Skin epidermis (tissue), 12 donors: ENCODE results near the gene FCRL3.

Experiments used
- H3K27ac ChIP-seq, 21 experiments: fragments of 200-600 bp; sonication (generic) in 11 of 21; one replicate each; pipeline ENCODE4 v1.5.0; 2020; ENCODE audit warnings: mild to moderate bottlenecking in 3 of 21, inconsistent platforms in 2 of 21, moderate library complexity in 2 of 21
- H3K4me3 ChIP-seq, 7 experiments: fragments of 200-600 bp; sonication (generic) in 2 of 7; one replicate each; pipeline ENCODE4 v1.5.0; 2020; ENCODE audit warnings: inconsistent platforms in 2 of 7, mild to moderate bottlenecking in 2 of 7, moderate library complexity in 1 of 7

FCRL3 gene

GRCh38 chr1:157691285-157691920 lies 9.2 kb downstream of the FCRL3 start:
- H3K27ac ChIP-seq: no peak overlapping the region
- H3K4me3 ChIP-seq: no peak overlapping the region

GRCh38 chr1:157682710-157683437 lies 17.7 kb downstream of the FCRL3 start:
- Histone ChIP-seq H3K27ac (no peak overlapping the region), H3K4me3 (no peak overlapping the region)

- Histone ChIP-seq H3K27ac (no peak overlapping the region), H3K4me3 (no peak overlapping the region)
Measured at GRCh38 chr1:157678721-157679120, 21.8 kb downstream of the FCRL3 start.

GRCh38 chr1:157673008-157673407 lies 27.6 kb downstream of the FCRL3 start:
- Histone ChIP-seq H3K27ac (no peak overlapping the region), H3K4me3 (no peak overlapping the region)

GRCh38 chr1:157671895-157672294 lies 28.7 kb downstream of the FCRL3 start:
- Histone ChIP-seq H3K27ac (no peak overlapping the region), H3K4me3 (no peak overlapping the region)

GRCh38 chr1:157659576-157660247 lies 40.9 kb downstream of the FCRL3 start:
- no peak overlapping the region for H3K4me3 ChIP-seq
- no peak overlapping the region for H3K27ac ChIP-seq

- H3K27ac ChIP-seq: no peak overlapping the region
- H3K4me3 ChIP-seq: no peak overlapping the region
Measured at GRCh38 chr1:157658571-157658970, 42.0 kb downstream of the FCRL3 start.

- Histone ChIP-seq H3K4me3 (no peak overlapping the region), H3K27ac (no peak overlapping the region)
Measured at GRCh38 chr1:157653494-157653873, 47.1 kb downstream of the FCRL3 start.

GRCh38 chr1:157652859-157653493 lies 47.6 kb downstream of the FCRL3 start:
- no peak overlapping the region for H3K27ac ChIP-seq
- H3K4me3 ChIP-seq: no peak overlapping the region

- Histone ChIP-seq H3K27ac (no peak overlapping the region), H3K4me3 (no peak overlapping the region)
Measured at GRCh38 chr1:157648317-157648716, 52.3 kb downstream of the FCRL3 start.

GRCh38 chr1:157646144-157646543 lies 54.4 kb downstream of the FCRL3 start:
- no peak overlapping the region for H3K4me3 ChIP-seq
- H3K27ac ChIP-seq: no peak overlapping the region

- no peak overlapping the region for H3K27ac ChIP-seq
- H3K4me3 ChIP-seq: no peak overlapping the region
Measured at GRCh38 chr1:157641177-157641576, 59.4 kb downstream of the FCRL3 start.

- no peak overlapping the region for H3K4me3 ChIP-seq
Measured at GRCh38 chr1:157639800-157640199, 60.8 kb downstream of the FCRL3 start.

GRCh38 chr1:157628773-157629172 lies 71.8 kb downstream of the FCRL3 start:
- no peak overlapping the region for H3K4me3 ChIP-seq
- H3K27ac ChIP-seq: no peak overlapping the region

More at GRCh38 chr1:157639800-157640199, 60.8 kb downstream of the FCRL3 start:
- no peak overlapping the region for H3K27ac ChIP-seq
